Nephron (organoid): ENCODE data around the gene VTI1A.

Source experiments
- H3K27ac Mint-ChIP-seq, 3 experiments: 2 replicates each; pipeline ENCODE4 v1.8.0; 2020; ENCODE audit warnings: mixed read lengths in 3 of 3, mild to moderate bottlenecking in 2 of 3, moderate library complexity in 1 of 3
- H3K27me3 Mint-ChIP-seq: 2 replicates; pipeline ENCODE4 v1.8.0; 2021; ENCODE audit warnings: low read depth, mild to moderate bottlenecking, moderate library complexity, mixed read lengths
- H3K36me3 Mint-ChIP-seq: 2 replicates; pipeline ENCODE4 v1.8.0; 2020; ENCODE audit warnings: low read depth, mixed read lengths
- H3K4me1 Mint-ChIP-seq: 2 replicates; pipeline ENCODE4 v1.8.0; 2020; ENCODE audit warnings: mixed read lengths
- H3K4me3 Mint-ChIP-seq, 3 experiments: 2 replicates each; pipeline ENCODE4 v1.8.0; 2020; ENCODE audit warnings: mild to moderate bottlenecking in 3 of 3, mixed read lengths in 3 of 3, moderate library complexity in 2 of 3
- H3K9me3 Mint-ChIP-seq: 2 replicates; pipeline ENCODE4 v1.8.0; 2020; ENCODE audit warnings: mixed read lengths
- CTCF ChIP-seq, 3 experiments: fragments of 200-600 bp; sonication (generic); IDR thresholded peaks; one replicate each; pipeline ENCODE4 v1.5.0; 2021; ENCODE audit warnings: antibody characterized with exemption in 3 of 3; ENCODE audit not compliant: unreplicated experiment in 3 of 3

VTI1A gene

DNA sequence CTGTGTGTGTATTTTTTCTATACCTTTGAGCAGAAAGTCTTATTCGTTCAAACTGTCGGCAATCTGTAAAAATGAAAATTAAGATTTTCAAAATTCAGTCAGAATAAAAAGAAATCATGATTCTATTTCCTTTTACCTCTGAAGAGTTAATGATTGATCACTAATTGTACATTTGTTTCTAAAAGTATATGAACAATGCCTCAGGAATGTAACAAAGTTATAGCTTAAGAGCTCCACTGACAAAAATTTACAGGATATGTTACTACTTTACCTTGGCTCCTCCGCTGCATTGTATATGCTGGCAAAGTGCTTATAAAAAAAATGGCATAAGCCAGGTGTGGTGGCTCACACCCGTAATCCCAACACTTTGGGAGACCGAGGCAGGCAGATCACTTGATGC lies 225.7 kb downstream of the VTI1A start:
- Mint-ChIP-seq H3K9me3 (no peaks in the 10 kb centered on the region), H3K4me3 (no peak overlapping the region), H3K27ac (no peak overlapping the region), H3K4me1 (no peaks in the 10 kb centered on the region), H3K36me3 (peaks cover 4% of the 10 kb centered on the region), H3K27me3 (no peaks in the 10 kb centered on the region)
- no peak for TF ChIP-seq CTCF (IDR thresholded peaks at IDR 0.05; ENCODE audit: unreplicated experiment in 3 of 3)

- Mint-ChIP-seq H3K4me3 (no peak overlapping the region), H3K9me3 (no peaks in the 10 kb centered on the region)
- TF ChIP-seq CTCF (IDR thresholded peaks at IDR 0.05; ENCODE audit: unreplicated experiment in 3 of 3): no peak
These were observed 228.6 kb downstream of the VTI1A start for GRCh38 chr10:112675560-112676083.

GRCh38 chr10:112677689-112678088 lies 230.7 kb downstream of the VTI1A start:
- no peaks in the 10 kb centered on the region for H3K36me3 Mint-ChIP-seq
- TF ChIP-seq CTCF (IDR thresholded peaks at IDR 0.05; ENCODE audit: unreplicated experiment in 3 of 3): no peak
- H3K27ac Mint-ChIP-seq: no peak overlapping the region
- H3K4me1 Mint-ChIP-seq: peaks cover 6% of the 10 kb centered on the region
- H3K9me3 Mint-ChIP-seq: no peaks in the 10 kb centered on the region
- no peak overlapping the region for H3K4me3 Mint-ChIP-seq
- H3K27me3 Mint-ChIP-seq: no peaks in the 10 kb centered on the region

More at GRCh38 chr10:112675560-112676083, 228.6 kb downstream of the VTI1A start:
- no peaks in the 10 kb centered on the region for H3K36me3 Mint-ChIP-seq
- H3K4me1 Mint-ChIP-seq: no peaks in the 10 kb centered on the region
- H3K27ac Mint-ChIP-seq: no peak overlapping the region
- no peaks in the 10 kb centered on the region for H3K27me3 Mint-ChIP-seq

GRCh38 chr10:112678581-112678980 lies 231.6 kb downstream of the VTI1A start:
- Mint-ChIP-seq H3K27ac (no peak overlapping the region), H3K4me3 (no peak overlapping the region), H3K27me3 (no peaks in the 10 kb centered on the region), H3K4me1 (peaks cover 9% of the 10 kb centered on the region), H3K36me3 (no peaks in the 10 kb centered on the region), H3K9me3 (no peaks in the 10 kb centered on the region)
- no peak for TF ChIP-seq CTCF (IDR thresholded peaks at IDR 0.05; ENCODE audit: unreplicated experiment in 3 of 3)

DNA sequence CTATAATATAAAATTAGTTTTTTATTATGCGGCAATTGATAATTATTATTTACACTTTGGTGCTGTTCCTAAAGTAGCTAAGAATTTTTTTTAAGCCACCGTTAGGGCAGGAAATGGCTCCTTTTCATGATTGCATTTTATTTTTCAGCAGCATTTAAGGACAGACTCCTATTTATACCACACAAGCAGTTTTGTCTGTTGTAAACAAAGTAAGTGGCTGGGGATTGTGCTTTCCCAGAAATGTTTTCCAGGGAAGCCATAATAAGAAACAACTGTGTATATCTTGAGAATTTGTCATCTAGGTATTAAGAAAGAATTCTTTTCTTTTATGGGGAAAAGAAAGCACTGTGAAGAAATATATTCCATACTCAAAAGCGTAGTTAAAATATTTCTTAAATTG lies 232.0 kb downstream of the VTI1A start:
- H3K36me3 Mint-ChIP-seq: no peaks in the 10 kb centered on the region

More for the DNA sequence above, 232.0 kb downstream of the VTI1A start:
- H3K27ac Mint-ChIP-seq: no peak overlapping the region
- H3K4me1 Mint-ChIP-seq: peaks cover 9% of the 10 kb centered on the region
- no peaks in the 10 kb centered on the region for H3K27me3 Mint-ChIP-seq
- no peak for TF ChIP-seq CTCF (IDR thresholded peaks at IDR 0.05; ENCODE audit: unreplicated experiment in 3 of 3)
- H3K9me3 Mint-ChIP-seq: no peaks in the 10 kb centered on the region
- no peak overlapping the region for H3K4me3 Mint-ChIP-seq
